HEK293T (cell line): ENCODE measurements around the gene L2HGDH.

ENCODE experiments used
- BHLHE40 ChIP-seq: fragments of 450-650 bp; IDR thresholded peaks from 2 replicates; pipeline ENCODE4 v1.6.1; 2016; ENCODE audit warnings: mild to moderate bottlenecking, moderate library complexity, borderline replicate concordance
- ELF4 ChIP-seq: fragments of 450-650 bp; IDR thresholded peaks from 2 replicates; pipeline ENCODE4 v1.6.1; 2017; ENCODE audit warnings: antibody characterized with exemption
- FOXM1 ChIP-seq: fragments of 450-650 bp; IDR thresholded peaks from 2 replicates; pipeline ENCODE4 v1.6.1; 2017; ENCODE audit warnings: mild to moderate bottlenecking, borderline replicate concordance

DNA sequence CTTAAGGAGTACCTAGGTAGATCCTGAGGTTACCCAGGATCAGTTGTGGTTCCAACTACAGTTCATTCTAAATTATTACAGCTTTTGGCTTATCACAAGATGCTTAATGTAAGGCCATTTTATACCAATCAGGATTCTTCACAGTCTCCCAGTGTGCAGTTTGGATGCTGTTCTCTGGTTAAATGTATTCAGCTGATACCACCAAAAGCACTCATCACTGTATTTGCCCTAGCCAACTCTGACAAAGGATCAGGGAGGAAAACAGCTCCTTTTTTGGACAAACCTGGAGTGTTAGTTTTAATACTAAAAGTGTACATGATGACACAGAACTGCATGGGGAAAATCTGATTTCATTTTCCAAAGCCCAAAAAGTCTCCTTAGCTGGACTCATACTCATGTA is 19.6 kb upstream of the L2HGDH start:
- no peak for TF ChIP-seq FOXM1
- no peak for TF ChIP-seq BHLHE40
- TF ChIP-seq ELF4, result no peak
